GM19395 (cell line): ENCODE data around the gene ZC3H15.

Source experiments
- ATAC-seq: cut with Tn5 transposase; IDR thresholded peaks from one replicate; pipeline ENCODE4 v1.9.1; 2021; ENCODE audit warnings: mild to moderate bottlenecking, moderate library complexity; ENCODE audit not compliant: unreplicated experiment

The ZC3H15 gene

DNA sequence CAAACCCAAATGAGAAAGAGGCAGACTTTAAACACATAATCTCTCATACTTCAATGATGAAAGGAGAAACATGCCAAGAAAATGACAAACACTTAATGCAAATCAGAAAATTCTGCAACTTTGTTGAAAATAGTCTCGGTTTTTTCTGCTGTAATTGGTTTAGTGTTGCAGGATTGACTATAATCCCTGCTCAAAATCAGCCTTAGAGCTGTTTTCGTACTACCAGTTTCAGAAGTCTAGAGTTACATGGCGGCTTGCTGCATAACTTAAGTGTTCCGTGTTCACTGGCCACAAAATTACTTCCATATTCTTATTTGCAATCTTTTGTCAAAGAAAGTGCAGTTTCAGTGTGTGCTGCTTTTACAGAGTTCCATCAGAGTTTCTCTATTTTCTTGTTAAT lies 54.9 kb downstream of the ZC3H15 start:
- ATAC-seq, result no peak

GRCh38 chr2:186542002-186542401 lies 55.9 kb downstream of the ZC3H15 start:
- ATAC-seq, result no peak

- no peak for ATAC-seq
Observed at GRCh38 chr2:186543561-186544131, 57.6 kb downstream of the ZC3H15 start.

DNA sequence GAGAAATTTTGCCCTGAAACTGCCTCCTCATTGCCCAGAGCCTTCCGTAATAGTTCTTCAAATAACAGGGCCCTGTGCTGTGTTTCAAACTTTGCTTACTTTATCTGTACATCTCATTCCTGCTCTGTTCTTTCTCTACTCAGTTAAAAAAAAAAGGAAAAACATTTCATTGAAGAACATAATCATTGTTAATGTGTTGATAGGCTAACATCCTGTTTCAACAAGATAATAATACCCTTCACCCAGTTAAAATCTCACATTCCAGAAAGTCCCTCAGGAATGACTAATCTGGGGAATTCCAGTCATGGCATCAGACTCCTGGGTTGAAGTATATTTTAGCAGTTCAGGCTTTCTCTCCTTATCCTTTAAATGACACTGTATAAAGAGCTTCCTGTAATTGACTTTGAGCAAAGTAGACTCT lies 58.2 kb downstream of the ZC3H15 start:
- ATAC-seq, result no peak

GRCh38 chr2:186546846-186547245 lies 60.8 kb downstream of the ZC3H15 start:
- ATAC-seq, result no peak

GRCh38 chr2:186551323-186552050 lies 65.4 kb downstream of the ZC3H15 start:
- no peak for ATAC-seq

- no peak for ATAC-seq
Observed at GRCh38 chr2:186554429-186554828, 68.4 kb downstream of the ZC3H15 start.

DNA sequence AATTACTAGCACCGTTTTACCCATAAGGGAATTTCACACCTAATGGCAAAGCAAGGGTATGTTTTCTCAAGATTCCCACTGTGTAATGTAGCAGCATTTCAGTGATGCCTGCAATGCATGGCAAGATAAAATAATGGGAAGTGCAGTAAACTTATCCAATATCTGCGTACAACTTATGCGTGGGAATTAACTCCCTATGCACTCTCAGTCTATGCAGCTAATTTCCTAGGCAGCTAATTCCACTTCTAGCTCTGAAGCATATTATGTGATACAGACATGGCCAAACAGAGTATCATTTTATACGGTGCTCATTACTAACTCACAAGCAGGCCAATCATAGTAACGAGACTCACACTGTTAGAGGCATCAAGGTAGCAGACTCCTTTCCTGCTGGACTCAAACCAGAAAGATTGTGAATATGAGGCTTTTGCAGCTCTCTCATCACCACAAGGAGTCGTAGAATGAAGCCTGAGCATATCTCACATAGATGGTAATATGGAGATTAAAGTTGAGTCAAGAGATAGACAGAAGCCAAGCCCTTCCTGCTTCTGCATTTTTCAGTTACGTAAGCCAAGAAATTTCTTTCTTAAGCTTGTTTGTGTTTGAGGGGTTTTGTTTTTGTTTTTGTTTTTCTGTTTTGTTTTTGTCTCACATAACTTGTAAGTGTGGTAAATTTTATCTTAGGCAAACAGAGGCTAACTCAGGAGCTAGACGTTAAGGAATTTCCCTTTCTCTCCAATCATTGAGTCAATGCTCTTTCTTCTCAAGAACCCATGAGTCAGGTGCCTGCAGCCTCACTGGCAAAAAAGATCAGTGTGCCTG lies 69.0 kb downstream of the ZC3H15 start:
- no peak for ATAC-seq

DNA sequence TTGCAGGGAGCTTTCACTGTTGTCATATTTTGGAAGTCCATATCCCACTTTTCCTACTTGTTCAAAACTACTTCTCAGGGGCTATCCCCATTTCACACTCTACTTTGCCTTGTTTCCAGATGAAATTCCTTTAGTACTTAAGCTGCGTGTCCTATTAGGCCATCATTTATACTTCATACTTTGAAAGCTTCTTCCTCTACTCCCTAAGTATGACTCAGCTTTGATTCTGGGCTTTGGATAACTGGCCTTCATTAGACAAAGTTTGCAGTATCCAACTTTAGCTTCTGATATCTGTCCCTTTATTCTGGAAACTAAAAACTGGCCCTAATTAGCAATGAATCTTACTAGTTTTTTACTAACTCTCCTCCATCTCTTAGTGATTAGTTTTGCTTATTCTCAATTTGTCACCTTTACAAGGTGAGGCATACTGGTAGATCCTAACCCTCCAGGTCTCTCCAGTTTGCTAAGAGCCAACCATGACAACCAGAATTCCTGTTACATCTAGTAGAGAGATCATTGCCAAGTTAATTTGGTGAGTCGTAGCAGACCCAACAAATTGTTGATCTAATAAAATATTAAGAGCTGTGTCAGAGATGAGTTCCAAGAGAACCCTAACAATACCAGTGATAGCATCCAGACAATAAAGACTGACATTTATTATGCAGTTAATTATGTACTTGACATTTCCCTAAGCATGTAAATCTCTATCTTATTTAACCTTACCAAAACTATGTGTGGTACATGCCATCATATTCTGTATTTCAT lies 72.6 kb downstream of the ZC3H15 start:
- ATAC-seq, result no peak
